ENCODE results near the gene SUMO4. TPM values are rescaled to one million over a fixed set of nuclear protein-coding genes. Genes with fewer than 3 reads are reported as not detected.

SUMO4 gene
- total RNA-seq (2011; cell fraction: chromatin; rRNA removed; ENCODE audit: low replicate concordance): 1.9 and 8.6 TPM in 2 replicates
- total RNA-seq (2011; cell fraction: nucleolus; rRNA removed): 1.5 and 2.0 TPM in 2 replicates
- total RNA-seq (2011; cell fraction: nucleoplasm; rRNA removed): 1.5 and 4.2 TPM in 2 replicates
- total RNA-seq (2014; rRNA removed): 0.50 and 1.1 TPM in 2 replicates
- 1.9 and 2.2 TPM in 2 replicates for total RNA-seq (2014; rRNA removed; fragmentation: Illumina TruSeq; extraction: Trizol)
- total RNA-seq (2015; rRNA removed; fragmentation: Illumina TruSeq; extraction: Trizol): 1.7 and 2.0 TPM in 2 replicates
- total RNA-seq (2021): 0.60 and 0.92 TPM in 2 replicates
- 0.14 and 0.35 TPM in 2 replicates for polyA plus RNA-seq (2011; rRNA removed)
- polyA plus RNA-seq (2011; cell fraction: cytosol; rRNA removed): not detected in 2 replicates
- polyA plus RNA-seq (2011; cell fraction: nucleus; rRNA removed): 0.79 and 0.94 TPM in 2 replicates
- 0.26 TPM in 1 of 2 replicates, not detected in the other for polyA plus RNA-seq (2012)
- 0.25 TPM in 1 of 2 replicates, not detected in the other for polyA plus RNA-seq (2014; fragmentation: Illumina TruSeq; extraction: Trizol)
- under 1 TPM in 1 of 2 experiments, not detected in 1; 0.27 TPM for polyA plus RNA-seq (2014; fragmentation: Nextera tagmentation; extraction: Ambion mirVana)
- 0.20 and 0.27 TPM in 2 replicates for polyA plus RNA-seq (2014; rRNA removed)
- polyA minus RNA-seq (2011; rRNA and poly(A)+ RNA removed): 3.5 and 4.9 TPM in 2 replicates
- 0.76 TPM in 1 of 2 replicates, not detected in the other for polyA minus RNA-seq (2011; cell fraction: cytosol; rRNA and poly(A)+ RNA removed)
- 4.3 and 7.6 TPM in 2 replicates for polyA minus RNA-seq (2011; cell fraction: nucleus; rRNA and poly(A)+ RNA removed)
- percentile 83 among the genes with signal in this experiment for Bru-seq, nascent RNA
- BruChase-seq, experiment 1, labeled RNA remaining after a 2-hour chase: percentile 82 among the genes with signal in this experiment
- BruChase-seq, experiment 2, labeled RNA remaining after a 6-hour chase: percentile 72 among the genes with signal in this experiment
- long read RNA-seq, experiment 1: 0 reads
- long read RNA-seq, experiment 2: 0 reads
- long read RNA-seq, experiment 3: 0 reads

- no TSS peak for BruUV-seq (replicated peaks)
- WGBS (ENCODE audit: insufficient coverage, low coverage, missing lambda C conversion rate): 97% methylated on average over 11 of the region's 11 CpGs
- no peaks in the 10 kb centered on the region for H3K9me3 ChIP-seq (replicated peaks; ENCODE audit: control insufficient read depth, insufficient read depth, low read depth, low read length)
- peak in 2 of 4 experiments; percentile 21 to 25 for DNase-seq (ENCODE audit: extremely low read depth in 1 of 4, low spot score in 3 of 4)
- no peak within 1 kb of the TSS for H3K9ac ChIP-seq (ENCODE audit: insufficient read depth in 1 of 2, low read depth in 2 of 2, low read length in 2 of 2)
- in situ Hi-C loops (cut with MboI) (no loop called here), intact Hi-C loops (cut with micrococcal nuclease) (no loop called here)
- TF ChIP-seq ZBTB33 (CRISPR knock-in tag; IDR thresholded peaks at IDR 0.05): peak; percentile 76
- no peak for TF ChIP-seq SMARCA4 (IDR thresholded peaks at IDR 0.05)
- no peak for FAIRE-seq
- ATAC-seq: no peak
- no peaks in the 10 kb centered on the region for H3K4me1 ChIP-seq (replicated peaks in 1 of 2; ENCODE audit: control insufficient read depth in 2 of 2, insufficient read depth in 2 of 2, low read length in 2 of 2)
- H3K79me2 ChIP-seq (ENCODE audit: control insufficient read depth, insufficient read depth, low read length): no peaks in the 10 kb centered on the region
- no peak within 1 kb of the TSS for H3K27ac ChIP-seq (ENCODE audit: extremely low read depth, low read depth, low read length)
- ChIA-PET POLR2A (interaction anchor here (0.7 kb wide), 1 partner anchor 57 kb away, joined by 3 read pairs; no protein-coding TSS in a partner anchor), CTCF (ENCODE audit: low intra/inter-chr PET ratio) (no interaction called here)
- H3K36me3 ChIP-seq (ENCODE audit: control insufficient read depth, insufficient read depth, low read length): peaks cover 38% of the 10 kb centered on the region
- H3K4me3 ChIP-seq: no peak within 1 kb of the TSS
- no peak within 1 kb of the TSS for H2AFZ ChIP-seq (ENCODE audit: low read depth, low read length)
- H3K4me2 ChIP-seq (ENCODE audit: insufficient read depth, low read length): no peak within 1 kb of the TSS
- no peaks in the 10 kb centered on the region for H3K9me1 ChIP-seq (ENCODE audit: control insufficient read depth, insufficient read depth, low read length)
- no peaks in the 10 kb centered on the region for H4K20me1 ChIP-seq (replicated peaks; ENCODE audit: control insufficient read depth, insufficient read depth, low read length)
- no peaks in the 10 kb centered on the region for H3K27me3 ChIP-seq (ENCODE audit: control insufficient read depth in 2 of 2, insufficient read depth in 2 of 2, low read length in 2 of 2)
These were observed at the start of gene SUMO4 for GRCh38 chr6:149400050-149400449. TSS of gene SUMO4 (plus strand) at chr6:149400262. CDS start at chr6:149400392, 130 bp downstream.

Data from K562 (cell line).